Measurements from ENCODE around the gene ARHGDIB.

ARHGDIB gene

DNA sequence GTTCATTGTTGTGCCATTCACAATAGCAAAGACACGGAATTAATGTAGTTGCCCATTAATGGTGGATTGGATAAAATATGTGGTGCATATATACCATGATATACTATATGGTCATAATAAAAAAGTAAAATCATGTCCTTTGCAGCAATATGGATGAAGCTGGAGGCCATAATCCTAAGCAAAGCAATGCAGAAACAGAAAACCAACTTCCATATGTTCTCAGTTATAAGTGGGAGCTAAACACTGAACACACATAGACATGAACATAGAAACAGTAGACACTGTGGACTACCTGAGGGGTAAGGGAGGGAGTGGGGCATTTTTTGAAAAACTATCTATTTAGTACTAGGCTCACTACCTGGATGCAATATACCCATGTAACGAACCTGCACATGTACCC, 20.0 kb downstream of the ARHGDIB start:
- TF ChIP-seq, protein P1, sequence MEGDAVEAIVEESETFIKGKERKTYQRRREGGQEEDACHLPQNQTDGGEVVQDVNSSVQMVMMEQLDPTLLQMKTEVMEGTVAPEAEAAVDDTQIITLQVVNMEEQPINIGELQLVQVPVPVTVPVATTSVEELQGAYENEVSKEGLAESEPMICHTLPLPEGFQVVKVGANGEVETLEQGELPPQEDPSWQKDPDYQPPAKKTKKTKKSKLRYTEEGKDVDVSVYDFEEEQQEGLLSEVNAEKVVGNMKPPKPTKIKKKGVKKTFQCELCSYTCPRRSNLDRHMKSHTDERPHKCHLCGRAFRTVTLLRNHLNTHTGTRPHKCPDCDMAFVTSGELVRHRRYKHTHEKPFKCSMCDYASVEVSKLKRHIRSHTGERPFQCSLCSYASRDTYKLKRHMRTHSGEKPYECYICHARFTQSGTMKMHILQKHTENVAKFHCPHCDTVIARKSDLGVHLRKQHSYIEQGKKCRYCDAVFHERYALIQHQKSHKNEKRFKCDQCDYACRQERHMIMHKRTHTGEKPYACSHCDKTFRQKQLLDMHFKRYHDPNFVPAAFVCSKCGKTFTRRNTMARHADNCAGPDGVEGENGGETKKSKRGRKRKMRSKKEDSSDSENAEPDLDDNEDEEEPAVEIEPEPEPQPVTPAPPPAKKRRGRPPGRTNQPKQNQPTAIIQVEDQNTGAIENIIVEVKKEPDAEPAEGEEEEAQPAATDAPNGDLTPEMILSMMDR (IDR thresholded peaks at IDR 0.05; ENCODE audit: extremely low read depth, missing control alignments): no peak
- no peak for DNase-seq (ENCODE audit: low spot score)

DNA sequence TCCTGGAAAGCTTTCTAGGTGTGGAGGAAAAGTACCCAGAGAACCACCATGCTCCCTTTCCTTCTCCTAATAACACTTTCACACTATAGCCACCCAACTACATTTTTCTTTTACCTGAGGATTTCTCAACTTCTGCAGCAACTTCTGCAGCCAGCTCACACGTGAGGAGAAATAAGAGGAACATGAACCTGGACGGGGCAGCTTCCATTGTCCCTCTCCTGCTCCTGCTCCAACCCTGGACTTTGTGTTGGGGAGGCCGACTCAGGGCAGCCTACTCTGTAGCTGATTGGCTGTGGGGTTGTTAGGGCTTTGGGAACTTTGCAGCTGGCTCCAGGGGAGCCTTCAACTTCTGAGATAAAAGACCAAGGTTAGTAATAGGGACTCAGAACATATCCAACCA, 23.1 kb downstream of the ARHGDIB start, which contains the start of gene ERP27:
TSS of gene ERP27 (minus strand) at position 237 of the 400 bp plus-strand sequence. CDS start at position 208, 29 bp downstream.
- no peak for DNase-seq (ENCODE audit: low spot score)
- TF ChIP-seq, protein P1 (IDR thresholded peaks at IDR 0.05; ENCODE audit: extremely low read depth, missing control alignments): no peak

DNA sequence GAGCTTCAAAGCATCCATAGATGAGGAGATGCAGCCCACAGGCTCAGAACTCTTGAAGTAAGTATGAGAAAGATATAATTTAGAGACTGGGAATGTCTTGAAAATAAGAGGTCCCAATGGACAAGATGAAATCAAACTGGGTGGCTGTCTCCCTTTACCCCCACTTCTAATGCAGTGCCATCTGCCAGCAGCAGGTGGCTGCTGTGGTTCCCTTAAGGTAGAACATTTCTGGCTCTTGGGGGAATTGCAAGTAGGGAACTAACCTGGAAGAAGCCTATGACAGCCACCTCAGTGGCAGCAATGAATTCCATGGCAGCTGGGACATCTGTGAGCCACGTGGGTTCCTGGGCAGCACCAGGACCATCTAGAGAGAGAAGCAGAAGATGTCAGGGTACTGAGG, 23.7 kb downstream of the ARHGDIB start:
- TF ChIP-seq, protein P1 (IDR thresholded peaks at IDR 0.05; ENCODE audit: extremely low read depth, missing control alignments): peak; percentile 23
- no peak for DNase-seq (ENCODE audit: low spot score)

DNA sequence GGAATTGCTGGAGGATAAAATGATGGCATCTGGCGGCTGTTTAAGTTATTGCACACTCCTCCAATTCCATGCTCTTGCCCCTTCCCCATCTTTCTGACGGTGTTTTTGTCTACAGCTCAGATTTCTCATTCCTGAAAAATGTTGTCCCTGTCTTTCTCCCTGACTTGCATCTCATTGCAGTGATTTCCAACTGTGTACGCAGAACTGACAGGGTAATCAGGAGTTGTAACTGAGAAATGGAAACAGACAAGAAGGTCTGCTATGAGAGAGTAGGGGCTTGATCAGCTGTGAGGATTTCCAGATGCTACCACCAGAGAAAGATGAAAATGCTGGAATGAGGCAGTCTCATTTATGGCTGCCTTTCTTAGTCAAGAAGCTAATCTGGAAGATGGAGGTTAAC, 24.4 kb downstream of the ARHGDIB start:
- DNase-seq (ENCODE audit: low spot score): no peak

DNA sequence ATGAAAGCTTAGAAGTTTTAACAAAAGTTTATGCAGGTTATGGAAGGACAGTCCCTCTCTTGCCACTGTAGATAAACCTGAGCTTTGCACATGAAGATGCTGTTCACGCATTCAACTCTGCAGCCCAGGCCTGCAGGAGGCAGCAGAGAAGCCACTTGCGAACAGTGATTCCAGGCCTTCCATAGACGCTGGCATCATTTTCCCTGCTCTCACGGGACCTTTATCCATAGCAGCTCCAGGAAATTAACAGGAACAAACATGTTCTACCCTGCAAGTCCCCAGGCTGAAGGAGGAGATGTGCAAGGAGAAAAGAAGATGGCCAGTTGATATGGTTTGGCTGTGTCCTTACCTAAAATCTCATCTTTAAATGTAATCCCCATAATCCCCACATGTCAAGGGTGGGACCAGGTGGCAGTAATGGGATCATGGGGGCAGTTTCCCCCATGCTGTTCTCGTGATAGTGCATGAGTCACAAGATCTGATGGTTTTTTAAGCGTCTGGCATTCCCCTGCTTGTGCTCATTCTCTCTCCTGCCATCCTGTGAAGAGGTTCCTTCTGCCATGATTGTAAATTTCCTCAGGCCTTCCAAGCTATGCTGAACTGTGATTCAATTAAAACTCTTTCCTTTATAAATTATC, 25.1 kb downstream of the ARHGDIB start:
- TF ChIP-seq, protein P1 (IDR thresholded peaks at IDR 0.05; ENCODE audit: extremely low read depth, missing control alignments): peak; percentile 10
- DNase-seq (ENCODE audit: low spot score): no peak

More for the DNA sequence above, 24.4 kb downstream of the ARHGDIB start:
- TF ChIP-seq, protein P1 (IDR thresholded peaks at IDR 0.05; ENCODE audit: extremely low read depth, missing control alignments): no peak

DNA sequence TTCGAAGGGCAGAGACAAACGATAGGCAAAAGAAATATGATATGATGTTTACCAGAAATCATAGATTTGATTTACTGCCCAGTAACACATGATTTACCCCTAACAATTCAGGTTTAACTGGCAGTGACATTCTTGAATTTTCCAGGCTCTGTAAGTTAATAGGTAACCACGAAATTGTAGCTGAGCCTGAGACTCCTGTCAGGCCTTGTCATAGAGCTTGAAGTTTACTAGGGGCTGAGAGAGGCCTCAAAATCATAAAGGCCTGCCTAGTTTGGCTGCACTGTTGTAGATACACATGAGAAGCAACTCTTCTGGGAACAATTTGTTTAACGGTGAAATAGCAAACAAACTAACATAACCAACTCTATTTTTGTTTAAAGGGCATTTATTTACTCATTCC, 26.4 kb downstream of the ARHGDIB start:
- TF ChIP-seq, protein P1 (IDR thresholded peaks at IDR 0.05; ENCODE audit: extremely low read depth, missing control alignments): no peak
- no peak for DNase-seq (ENCODE audit: low spot score)

DNA sequence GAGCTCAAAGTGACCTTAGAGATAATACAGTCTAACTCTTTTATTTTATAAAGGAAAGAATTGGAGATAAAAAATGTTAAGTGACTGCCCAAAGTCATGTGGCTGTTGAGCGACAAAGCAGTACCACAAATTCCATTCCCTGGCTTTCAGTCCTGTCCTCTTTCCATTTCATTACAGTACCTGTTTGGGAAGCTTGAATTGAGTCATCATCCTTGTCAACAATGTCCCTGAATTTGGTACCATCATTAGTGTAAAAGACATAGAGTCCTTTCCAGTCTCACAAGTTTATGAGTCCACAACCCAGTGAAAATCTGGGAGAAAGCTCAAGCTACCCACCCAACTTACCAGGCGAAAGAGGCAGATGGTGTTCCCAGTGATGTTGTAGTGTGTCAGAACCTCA, 26.9 kb downstream of the ARHGDIB start:
- no peak for DNase-seq (ENCODE audit: low spot score)
- TF ChIP-seq, protein P1 (IDR thresholded peaks at IDR 0.05; ENCODE audit: extremely low read depth, missing control alignments): no peak
